ENCODE results near the gene FOXP1.

- TF ChIP-seq PATZ1 (CRISPR knock-in tag; IDR thresholded peaks at IDR 0.05; ENCODE audit: borderline replicate concordance) (no peak), PPARA (CRISPR knock-in tag; IDR thresholded peaks at IDR 0.05; ENCODE audit: borderline replicate concordance) (no peak), ZFP3 (CRISPR knock-in tag; IDR thresholded peaks at IDR 0.05) (no peak), ZNF8 (CRISPR knock-in tag; IDR thresholded peaks at IDR 0.05) (no peak), BACH2 (CRISPR knock-in tag; IDR thresholded peaks at IDR 0.05; ENCODE audit: borderline replicate concordance) (no peak), CSRNP3 (CRISPR knock-in tag; IDR thresholded peaks at IDR 0.05) (no peak), ARNTL (CRISPR knock-in tag; IDR thresholded peaks at IDR 0.05; ENCODE audit: borderline replicate concordance, low read depth) (no peak), ISL1 (CRISPR knock-in tag; IDR thresholded peaks at IDR 0.05) (no peak), SNAI2 (CRISPR knock-in tag; IDR thresholded peaks at IDR 0.05) (no peak), RARB (CRISPR knock-in tag; IDR thresholded peaks at IDR 0.05) (no peak), CREB5 (CRISPR knock-in tag; IDR thresholded peaks at IDR 0.05; ENCODE audit: low read depth) (no peak)
Measured at GRCh38 chr3:71194785-71195184, 388.7 kb downstream of the FOXP1 start.

Measured in SK-N-SH treated with all-trans-retinoic acid at 6 μM for 48 hours (cell line).